Measurements from ENCODE around the gene IMPA2. TPM values are rescaled to one million over a fixed set of nuclear protein-coding genes. Genes with fewer than 3 reads are reported as not detected.
A peak's percentile ranks its signal among the peaks of the same experiment; 100 is the strongest.

The IMPA2 gene
- total RNA-seq, 1 experiment from 2014 or later: 79.9 TPM

DNA sequence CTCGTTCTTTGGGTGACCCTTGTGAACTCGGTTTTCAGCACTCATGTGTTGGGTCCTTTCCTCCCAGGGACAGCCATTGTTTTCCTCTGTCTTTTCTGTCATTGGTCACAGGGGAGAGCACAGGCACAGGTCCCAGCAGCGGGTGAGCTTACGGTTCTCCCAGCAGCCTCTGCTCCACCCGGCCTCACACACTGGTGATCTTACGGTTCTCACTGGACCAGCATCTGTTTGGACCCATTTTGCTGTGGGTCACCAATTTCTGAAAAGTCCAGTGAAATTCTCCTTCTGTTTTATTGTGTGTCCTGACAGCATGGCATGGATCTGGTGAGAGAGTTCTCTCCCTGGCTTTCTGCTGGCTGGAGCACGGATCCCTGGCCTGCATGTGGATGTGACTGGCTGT is 62.5 kb downstream of the IMPA2 start:
- TF ChIP-seq, protein P1, sequence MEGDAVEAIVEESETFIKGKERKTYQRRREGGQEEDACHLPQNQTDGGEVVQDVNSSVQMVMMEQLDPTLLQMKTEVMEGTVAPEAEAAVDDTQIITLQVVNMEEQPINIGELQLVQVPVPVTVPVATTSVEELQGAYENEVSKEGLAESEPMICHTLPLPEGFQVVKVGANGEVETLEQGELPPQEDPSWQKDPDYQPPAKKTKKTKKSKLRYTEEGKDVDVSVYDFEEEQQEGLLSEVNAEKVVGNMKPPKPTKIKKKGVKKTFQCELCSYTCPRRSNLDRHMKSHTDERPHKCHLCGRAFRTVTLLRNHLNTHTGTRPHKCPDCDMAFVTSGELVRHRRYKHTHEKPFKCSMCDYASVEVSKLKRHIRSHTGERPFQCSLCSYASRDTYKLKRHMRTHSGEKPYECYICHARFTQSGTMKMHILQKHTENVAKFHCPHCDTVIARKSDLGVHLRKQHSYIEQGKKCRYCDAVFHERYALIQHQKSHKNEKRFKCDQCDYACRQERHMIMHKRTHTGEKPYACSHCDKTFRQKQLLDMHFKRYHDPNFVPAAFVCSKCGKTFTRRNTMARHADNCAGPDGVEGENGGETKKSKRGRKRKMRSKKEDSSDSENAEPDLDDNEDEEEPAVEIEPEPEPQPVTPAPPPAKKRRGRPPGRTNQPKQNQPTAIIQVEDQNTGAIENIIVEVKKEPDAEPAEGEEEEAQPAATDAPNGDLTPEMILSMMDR (IDR thresholded peaks at IDR 0.05; ENCODE audit: insufficient read depth in 1 of 2, low read depth in 1 of 2, low read length in 1 of 2, severe bottlenecking in 1 of 2, unreplicated experiment in 1 of 2): no peak
- intact Hi-C loops (cut with micrococcal nuclease; ENCODE audit: unreplicated experiment): no loop called here
- H3K36me3 Mint-ChIP-seq (ENCODE audit: insufficient read depth, unreplicated experiment): no peaks in the 10 kb centered on the region
- no peaks in the 10 kb centered on the region for H3K27me3 ChIP-seq (replicated peaks; ENCODE audit: control insufficient read depth, insufficient read depth, low read length)
- no peaks in the 10 kb centered on the region for H3K9me3 Mint-ChIP-seq (ENCODE audit: unreplicated experiment)
- no peak overlapping the region for H3K4me3 ChIP-seq (ENCODE audit: low read depth, low read length)
- no peak overlapping the region for H3K27ac Mint-ChIP-seq (ENCODE audit: unreplicated experiment)
- CTCF ChIA-PET: no interaction called here
- no peaks in the 10 kb centered on the region for H3K4me1 ChIP-seq
- no peaks in the 10 kb centered on the region for H3K4me1 Mint-ChIP-seq (ENCODE audit: low read depth, unreplicated experiment)
- H3K9me3 ChIP-seq: no peaks in the 10 kb centered on the region
- POLR2A ChIA-PET: no interaction called here
- no peak overlapping the region for H3K4me3 Mint-ChIP-seq (ENCODE audit: unreplicated experiment)
- H3K27me3 Mint-ChIP-seq (ENCODE audit: insufficient read depth, unreplicated experiment): peaks cover 6% of the 10 kb centered on the region
- DNase-seq: no peak
- no TSS peak for BruUV-seq (replicated peaks)
- no peaks in the 10 kb centered on the region for H3K36me3 ChIP-seq (ENCODE audit: control insufficient read depth, insufficient read depth, low read length)

DNA sequence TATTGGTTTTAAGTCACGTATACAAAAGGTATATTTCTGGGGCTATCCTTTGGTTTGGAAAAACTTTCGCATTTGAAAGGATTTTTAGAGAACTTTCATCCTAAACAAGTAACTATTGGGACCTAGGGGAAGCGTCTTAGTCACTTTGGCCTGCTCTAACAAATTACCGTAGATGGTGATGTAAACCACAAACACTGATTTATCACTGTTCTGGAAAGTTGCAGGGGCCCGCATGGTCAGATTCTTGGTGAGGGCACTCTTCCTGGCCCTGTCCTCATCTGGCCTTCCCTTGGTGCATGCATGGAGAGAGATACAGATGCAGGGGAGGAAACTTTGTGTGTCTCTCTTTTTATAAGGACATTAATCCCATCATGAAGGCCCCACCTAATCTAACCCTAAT is 63.3 kb downstream of the IMPA2 start:
- ChIA-PET POLR2A (no interaction called here), CTCF (no interaction called here)
- H3K36me3 Mint-ChIP-seq (ENCODE audit: insufficient read depth, unreplicated experiment): no peaks in the 10 kb centered on the region
- peaks cover 10% of the 10 kb centered on the region for H3K27me3 Mint-ChIP-seq (ENCODE audit: insufficient read depth, unreplicated experiment)
- H3K4me1 Mint-ChIP-seq (ENCODE audit: low read depth, unreplicated experiment): no peaks in the 10 kb centered on the region
- no peaks in the 10 kb centered on the region for H3K9me3 Mint-ChIP-seq (ENCODE audit: unreplicated experiment)
- intact Hi-C loops (cut with micrococcal nuclease; ENCODE audit: unreplicated experiment): no loop called here
- no peak for DNase-seq
- H3K4me1 ChIP-seq: no peaks in the 10 kb centered on the region
- H3K4me3 Mint-ChIP-seq (ENCODE audit: unreplicated experiment): no peak overlapping the region
- no peak overlapping the region for H3K27ac Mint-ChIP-seq (ENCODE audit: unreplicated experiment)
- no peak overlapping the region for H3K4me3 ChIP-seq (ENCODE audit: low read depth, low read length)
- no TSS peak for BruUV-seq (replicated peaks)
- no peaks in the 10 kb centered on the region for H3K27me3 ChIP-seq (replicated peaks; ENCODE audit: control insufficient read depth, insufficient read depth, low read length)
- no peaks in the 10 kb centered on the region for H3K36me3 ChIP-seq (ENCODE audit: control insufficient read depth, insufficient read depth, low read length)
- TF ChIP-seq, protein P1 (IDR thresholded peaks at IDR 0.05; ENCODE audit: insufficient read depth in 1 of 2, low read depth in 1 of 2, low read length in 1 of 2, severe bottlenecking in 1 of 2, unreplicated experiment in 1 of 2): no peak
- no peaks in the 10 kb centered on the region for H3K9me3 ChIP-seq

DNA sequence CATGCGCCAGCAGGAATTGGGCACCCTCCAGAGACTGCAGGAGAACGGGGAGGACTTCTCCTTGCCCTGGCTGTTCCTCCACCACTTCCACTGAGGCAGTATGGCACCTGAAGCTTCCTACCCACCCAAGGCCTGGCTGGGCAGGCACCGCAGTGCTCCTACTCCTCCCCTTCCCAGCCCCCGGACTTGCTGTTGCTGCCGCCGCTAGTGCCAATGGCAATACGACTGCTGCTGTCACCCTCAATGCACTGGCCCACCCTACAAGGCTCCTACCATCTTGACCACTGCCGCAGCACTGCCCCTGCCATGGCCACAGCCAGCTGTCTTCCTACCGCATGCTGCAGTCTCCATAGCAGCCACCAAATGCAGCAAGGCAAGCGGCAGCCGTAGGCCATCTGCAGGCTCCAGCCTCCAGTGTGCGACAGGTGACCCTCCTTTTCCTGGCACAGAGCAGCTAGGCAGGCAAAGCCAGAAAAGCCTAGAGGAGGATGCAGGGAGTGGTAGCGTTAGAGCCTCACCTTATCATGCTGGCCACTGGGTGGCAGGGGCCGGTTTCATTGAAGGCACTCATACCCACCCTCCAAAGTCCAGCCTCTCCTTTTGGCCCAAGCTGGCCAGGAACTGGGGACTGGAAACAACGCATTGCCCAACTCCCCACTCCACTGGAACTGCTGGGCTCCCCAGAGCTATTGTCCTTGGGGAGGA is 64.9 kb downstream of the IMPA2 start:
- Histone ChIP-seq H3K36me3 (ENCODE audit: control insufficient read depth, insufficient read depth, low read length) (no peaks in the 10 kb centered on the region), H3K27me3 (replicated peaks; ENCODE audit: control insufficient read depth, insufficient read depth, low read length) (no peaks in the 10 kb centered on the region), H3K4me1 (no peaks in the 10 kb centered on the region), H3K9me3 (no peaks in the 10 kb centered on the region), H3K4me3 (ENCODE audit: low read depth, low read length) (no peak overlapping the region)
- BruUV-seq (replicated peaks): no TSS peak
- intact Hi-C loops (cut with micrococcal nuclease; ENCODE audit: unreplicated experiment): no loop called here
- Mint-ChIP-seq H3K36me3 (ENCODE audit: insufficient read depth, unreplicated experiment) (no peaks in the 10 kb centered on the region), H3K27me3 (ENCODE audit: insufficient read depth, unreplicated experiment) (peaks cover 16% of the 10 kb centered on the region), H3K4me3 (ENCODE audit: unreplicated experiment) (no peak overlapping the region), H3K9me3 (ENCODE audit: unreplicated experiment) (no peaks in the 10 kb centered on the region), H3K27ac (ENCODE audit: unreplicated experiment) (no peak overlapping the region), H3K4me1 (ENCODE audit: low read depth, unreplicated experiment) (no peaks in the 10 kb centered on the region)
- no peak for DNase-seq
- TF ChIP-seq, protein P1 (IDR thresholded peaks at IDR 0.05; ENCODE audit: insufficient read depth in 1 of 2, low read depth in 1 of 2, low read length in 1 of 2, severe bottlenecking in 1 of 2, unreplicated experiment in 1 of 2): peak in 1 of 2 experiments; percentile 2
- ChIA-PET CTCF (no interaction called here), POLR2A (no interaction called here)

Measured in Caco-2 (cell line).